ENCODE data around the gene SAV1.
"Not testable (repeated sequence)": the region's sequence is repeated elsewhere in the genome, so short reads cannot be mapped to it uniquely, and the experiment has no call there.

SAV1 gene

GRCh38 chr14:50667996-50668825 is at the start of gene SAV1:
Gene SAV1 (minus strand): TSS chr14:50668306. CDS start chr14:50667967, 339 bp downstream.
- DNase-seq = peak; percentile 54

- DNase-seq = no peak
Observed at GRCh38 chr14:50717811-50718210, 49.7 kb upstream of the SAV1 start.

GRCh38 chr14:50714450-50715073 is 46.5 kb upstream of the SAV1 start:
- DNase-seq = no peak

GRCh38 chr14:50711043-50711442 is 42.9 kb upstream of the SAV1 start:
- DNase-seq = no peak

- no peak for DNase-seq
Observed at GRCh38 chr14:50705026-50705593, 37.0 kb upstream of the SAV1 start.

- no peak for DNase-seq
Observed at GRCh38 chr14:50704454-50705010, 36.4 kb upstream of the SAV1 start.

GRCh38 chr14:50697659-50698290 is 29.7 kb upstream of the SAV1 start:
- DNase-seq = no peak

GRCh38 chr14:50694260-50694659 is 26.2 kb upstream of the SAV1 start:
- DNase-seq = not testable (repeated sequence)

GRCh38 chr14:50688875-50689274 is 20.8 kb upstream of the SAV1 start:
- no peak for DNase-seq

- DNase-seq = no peak
Observed at GRCh38 chr14:50679674-50680073, 11.6 kb upstream of the SAV1 start.

GRCh38 chr14:50678163-50678562 is 10.1 kb upstream of the SAV1 start:
- no peak for DNase-seq

- DNase-seq = no peak
Observed at GRCh38 chr14:50677527-50678063, 9.5 kb upstream of the SAV1 start.

GRCh38 chr14:50676814-50677516 is 8.9 kb upstream of the SAV1 start:
- DNase-seq = no peak

- DNase-seq = no peak
Observed at GRCh38 chr14:50675597-50675996, 7.5 kb upstream of the SAV1 start.

GRCh38 chr14:50670866-50671256 is 2.8 kb upstream of the SAV1 start:
- no peak for DNase-seq

- DNase-seq = no peak
Observed at GRCh38 chr14:50670196-50670865, 2.2 kb upstream of the SAV1 start.

- DNase-seq = no peak
Observed at GRCh38 chr14:50669441-50669986, 1.4 kb upstream of the SAV1 start.

GRCh38 chr14:50668826-50669143 is 679 bp upstream of the SAV1 start:
- DNase-seq = no peak

- DNase-seq = no peak
Observed at GRCh38 chr14:50667684-50667995, 466 bp downstream of the SAV1 start.

GRCh38 chr14:50666772-50667683 is 1.1 kb downstream of the SAV1 start:
- DNase-seq = no peak

GRCh38 chr14:50665300-50665699 is 2.8 kb downstream of the SAV1 start:
- not testable (repeated sequence) for DNase-seq
